K562 (cell line): ENCODE data around the gene ZBTB9. TPM values are rescaled to one million over a fixed set of nuclear protein-coding genes. Genes with fewer than 3 reads are reported as not detected.

Source experiments
- CREB1 ChIP-seq, 2 experiments: sonication (generic) in 1 of 2; formaldehyde crosslinking in 1 of 2; IDR thresholded peaks; 2 replicates each; pipeline versions ENCODE4 v1.6.1 to v1.8.0; 2012 to 2022; ENCODE audit warnings: inconsistent platforms in 1 of 2, mild to moderate bottlenecking in 1 of 2, missing genetic modification reagents in 1 of 2, moderate library complexity in 1 of 2
- CREB3 ChIP-seq: fragments of 450-650 bp; conservative IDR thresholded peaks from 2 replicates; pipeline ENCODE4 v1.6.1; 2016; ENCODE audit warnings: missing genetic modification characterization, low read depth, mild to moderate bottlenecking, missing compliant biosample characterization, moderate library complexity
- EGR1 ChIP-seq: fragments of 450-650 bp; conservative IDR thresholded peaks from 2 replicates; pipeline ENCODE4 v1.6.1; 2017; ENCODE audit warnings: mild to moderate bottlenecking
- EHMT2 ChIP-seq: fragments of 450-650 bp; IDR thresholded peaks from 2 replicates; pipeline ENCODE4 v1.6.1; 2018; ENCODE audit warnings: antibody characterized with exemption
- FOXO4 ChIP-seq: fragments of 450-650 bp; formaldehyde crosslinking; IDR thresholded peaks from 2 replicates; pipeline ENCODE4 v1.4.0; 2020; ENCODE audit warnings: mild to moderate bottlenecking, moderate library complexity
- HNRNPK ChIP-seq: fragments of 200-400 bp; formaldehyde crosslinking; IDR thresholded peaks from one replicate; pipeline ENCODE4 v1.6.1; 2018; ENCODE audit warnings: mild to moderate bottlenecking, low read depth, low read length; ENCODE audit not compliant: poor library complexity, severe bottlenecking
- KDM1A ChIP-seq, 2 experiments: fragments of 450-650 bp; IDR thresholded peaks; 2 replicates each; pipeline ENCODE4 v1.6.1; 2016; ENCODE audit warnings: mild to moderate bottlenecking in 2 of 2
- L3MBTL2 ChIP-seq: fragments of 450-650 bp; IDR thresholded peaks from 2 replicates; pipeline ENCODE4 v1.6.1; 2016; ENCODE audit warnings: mild to moderate bottlenecking, moderate library complexity
- MAX ChIP-seq: sonication (generic); formaldehyde crosslinking; IDR thresholded peaks from 2 replicates; pipeline ENCODE4 v1.9.0; 2022; ENCODE audit warnings: mild to moderate bottlenecking, missing genetic modification reagents
- RHOXF2B ChIP-seq: fragments of 250-450 bp; sonication (Bioruptor Pico); conservative IDR thresholded peaks from 2 replicates; pipeline ENCODE4 v1.5.1; 2021
- TAF15 ChIP-seq: fragments of 200-400 bp; formaldehyde crosslinking; IDR thresholded peaks from 2 replicates; pipeline ENCODE4 v1.6.1; 2017; ENCODE audit warnings: mild to moderate bottlenecking, low read depth, low read length, moderate library complexity
- TCF7 ChIP-seq: sonication (generic); IDR thresholded peaks from 2 replicates; pipeline ENCODE4 v1.6.1; 2016; ENCODE audit warnings: antibody characterized with exemption, borderline replicate concordance
- TFAP4 ChIP-seq: sonication (generic); formaldehyde crosslinking; IDR thresholded peaks from 2 replicates; pipeline ENCODE4 v1.8.0; 2022; ENCODE audit warnings: missing genetic modification reagents, mild to moderate bottlenecking, moderate library complexity, borderline replicate concordance
- ZBTB33 ChIP-seq: sonication (generic); formaldehyde crosslinking; IDR thresholded peaks from 2 replicates; pipeline ENCODE4 v1.8.1; 2023; ENCODE audit warnings: mild to moderate bottlenecking, missing genetic modification reagents
- ZNF121 ChIP-seq: sonication (generic); formaldehyde crosslinking; conservative IDR thresholded peaks from 2 replicates; pipeline ENCODE4 v1.8.0; 2022; ENCODE audit warnings: missing genetic modification reagents
- ZNF512 ChIP-seq: IDR thresholded peaks from 2 replicates; pipeline ENCODE4 v1.6.1; 2016; ENCODE audit warnings: missing genetic modification characterization, missing compliant biosample characterization
- ZNF655 ChIP-seq: fragments of 250-450 bp; sonication (Bioruptor Pico); IDR thresholded peaks from 2 replicates; pipeline ENCODE4 v1.5.0; 2021
- ZNF696 ChIP-seq: fragments of 250-450 bp; sonication (Bioruptor Pico); conservative IDR thresholded peaks from 2 replicates; pipeline ENCODE4 v1.4.0; 2020; ENCODE audit warnings: mild to moderate bottlenecking, moderate library complexity
- ZNF75A ChIP-seq: fragments of 450-650 bp; formaldehyde crosslinking; IDR thresholded peaks from 2 replicates; pipeline ENCODE4 v1.4.0; 2020; ENCODE audit warnings: mild to moderate bottlenecking
- polyA plus RNA-seq, 8 experiments: library from polyadenylated mRNA; depleted of rRNA in 4 of 8; stranded (reverse) in 5 of 8; unstranded in 3 of 8; fragments of >200 nt; fragmentation: Nextera tagmentation in 2 of 8; fragmentation: Illumina TruSeq in 1 of 8; extraction: Ambion mirVana in 2 of 8; extraction: Trizol in 1 of 8; gene quantifications; 2 replicates each; pipeline versions ENCODE4 v1.2.1 to v1.2.3, GENCODE V29; 2011 to 2014; ENCODE audit warnings: inconsistent platforms in 1 of 8, missing spikeins in 1 of 8
- total RNA-seq, 7 experiments: library from RNA; depleted of rRNA in 6 of 7; stranded (reverse); fragments of >200 nt in 6 of 7; fragmentation: Illumina TruSeq in 2 of 7; extraction: Trizol in 2 of 7; gene quantifications; 2 replicates each; pipeline versions ENCODE4 v1.2.1 to v1.2.3, GENCODE V29; 2011 to 2021; ENCODE audit warnings: low replicate concordance in 1 of 7

ZBTB9 gene
- total and polyA plus RNA-seq, 9 of the 15 experiments (the other 6 are each of a cell fraction or from before 2014, with no cell fraction given), result 1.9 to 19.5 (median 10.4) TPM

GRCh38 chr6:33428224-33428965 lies 26.0 kb upstream of the ZBTB9 start (continued):
- peak; percentile 17; the same call in 1 of the 2 replicates for TF ChIP-seq TCF7
- no peak for TF ChIP-seq HNRNPK
- TF ChIP-seq ZNF75A, result no peak
- TF ChIP-seq ZNF655 (CRISPR knock-in tag), result no peak
- TF ChIP-seq CREB1 (IDR thresholded peaks at IDR 0.05), result no peak
- TF ChIP-seq CREB1 (CRISPR knock-in tag; IDR thresholded peaks at IDR 0.05), result peak; percentile 82
- no peak for TF ChIP-seq FOXO4 (CRISPR knock-in tag)
- TF ChIP-seq TFAP4 (CRISPR knock-in tag), result peak; percentile 89
- TF ChIP-seq EHMT2, result no peak; the same call in 1 of the 2 replicates
- no peak for TF ChIP-seq RHOXF2B (CRISPR knock-in tag)
- peak; percentile 100 for TF ChIP-seq MAX (CRISPR knock-in tag)
- TF ChIP-seq EGR1, result peak; percentile 82
- TF ChIP-seq ZNF696, result no peak
- peak in 1 of 2 experiments; percentile 75; a peak in 1 of 4 replicates for TF ChIP-seq KDM1A (IDR thresholded peaks at IDR 0.05)
- TF ChIP-seq ZBTB33 (CRISPR knock-in tag), result peak; percentile 93
- no peak for TF ChIP-seq ZNF512 (tag)
- no peak for TF ChIP-seq TAF15
- TF ChIP-seq L3MBTL2, result peak; percentile 94
- peak; percentile 55 for TF ChIP-seq ZNF121
- TF ChIP-seq CREB3 (tag), result no peak
